ENCODE results near the gene HFM1. TPM values are rescaled to one million over a fixed set of nuclear protein-coding genes. Genes with fewer than 3 reads are reported as not detected.

HFM1 gene
- total RNA-seq, 3 donors from 2014 or later: 0.48 to 4.6 (median 0.73) TPM

DNA sequence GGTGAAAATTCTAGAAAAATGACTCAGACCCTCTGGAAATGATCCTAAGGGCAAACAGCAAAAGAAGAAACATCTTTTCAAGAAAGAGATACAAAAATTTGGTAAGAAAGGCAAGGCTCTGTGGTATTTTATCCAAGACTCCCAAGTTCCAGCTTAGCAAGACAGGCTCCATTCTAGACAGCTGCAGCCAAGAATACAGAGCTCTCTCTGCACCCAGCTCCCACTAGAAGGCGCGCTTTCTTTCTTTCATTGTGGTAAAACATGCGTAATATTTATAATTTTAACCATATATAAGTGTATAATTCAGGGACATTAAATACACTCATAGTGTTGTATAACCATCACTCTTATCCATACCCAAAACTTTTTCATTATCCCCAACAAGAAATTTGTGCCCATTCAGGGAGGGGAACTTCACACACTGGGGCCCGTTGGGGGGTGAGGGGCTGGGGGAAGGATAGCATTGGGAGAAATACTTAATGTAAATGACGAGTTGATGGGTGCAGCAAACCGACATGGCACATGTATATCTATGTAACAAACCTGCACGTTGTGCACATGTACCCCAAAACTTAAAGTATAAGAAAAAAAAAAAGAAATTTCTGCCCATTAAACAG, 2.2 kb upstream of the HFM1 start:
- Histone ChIP-seq H3K36me3 (no peaks in the 10 kb centered on the region), H3K27me3 (no peaks in the 10 kb centered on the region), H3K4me1 (no peaks in the 10 kb centered on the region), H3K27ac (no peak overlapping the region), H3K4me3 (no peak overlapping the region), H3K9me3 (no peaks in the 10 kb centered on the region)
- no peak for TF ChIP-seq POLR2A (IDR thresholded peaks at IDR 0.05)
- no peak for TF ChIP-seq POLR2AphosphoS5 (IDR thresholded peaks at IDR 0.05)
- TF ChIP-seq, protein P1, sequence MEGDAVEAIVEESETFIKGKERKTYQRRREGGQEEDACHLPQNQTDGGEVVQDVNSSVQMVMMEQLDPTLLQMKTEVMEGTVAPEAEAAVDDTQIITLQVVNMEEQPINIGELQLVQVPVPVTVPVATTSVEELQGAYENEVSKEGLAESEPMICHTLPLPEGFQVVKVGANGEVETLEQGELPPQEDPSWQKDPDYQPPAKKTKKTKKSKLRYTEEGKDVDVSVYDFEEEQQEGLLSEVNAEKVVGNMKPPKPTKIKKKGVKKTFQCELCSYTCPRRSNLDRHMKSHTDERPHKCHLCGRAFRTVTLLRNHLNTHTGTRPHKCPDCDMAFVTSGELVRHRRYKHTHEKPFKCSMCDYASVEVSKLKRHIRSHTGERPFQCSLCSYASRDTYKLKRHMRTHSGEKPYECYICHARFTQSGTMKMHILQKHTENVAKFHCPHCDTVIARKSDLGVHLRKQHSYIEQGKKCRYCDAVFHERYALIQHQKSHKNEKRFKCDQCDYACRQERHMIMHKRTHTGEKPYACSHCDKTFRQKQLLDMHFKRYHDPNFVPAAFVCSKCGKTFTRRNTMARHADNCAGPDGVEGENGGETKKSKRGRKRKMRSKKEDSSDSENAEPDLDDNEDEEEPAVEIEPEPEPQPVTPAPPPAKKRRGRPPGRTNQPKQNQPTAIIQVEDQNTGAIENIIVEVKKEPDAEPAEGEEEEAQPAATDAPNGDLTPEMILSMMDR (IDR thresholded peaks at IDR 0.05): no peak
- intact Hi-C loops (cut with DNase I; ENCODE audit: low total_unique reads): no loop called here
- DNase-seq (ENCODE audit: low spot score in 2 of 2): no peak

DNA sequence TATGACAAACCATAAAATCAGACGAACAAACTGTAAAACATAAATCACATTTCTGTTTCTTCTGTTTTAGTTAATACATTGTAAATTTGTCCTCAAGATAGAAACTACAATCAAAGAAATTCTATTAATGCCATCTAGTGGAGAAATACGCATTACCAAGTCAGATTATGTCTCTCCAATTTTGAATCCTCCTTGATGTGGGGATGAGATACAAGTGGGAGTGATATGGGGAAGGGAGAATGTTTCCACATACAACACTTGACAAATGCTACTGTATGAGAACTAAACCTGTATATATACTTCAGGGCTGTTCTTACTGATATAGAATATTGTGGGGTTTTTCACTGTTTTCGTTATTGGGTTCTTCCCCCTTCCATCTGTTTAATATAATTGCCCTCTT, 2.6 kb downstream of the HFM1 start:
- no peak for DNase-seq (ENCODE audit: low spot score in 2 of 2)
- Histone ChIP-seq H3K27ac (no peak overlapping the region), H3K4me3 (no peak overlapping the region), H3K4me1 (no peaks in the 10 kb centered on the region), H3K27me3 (no peaks in the 10 kb centered on the region), H3K9me3 (no peaks in the 10 kb centered on the region), H3K36me3 (no peaks in the 10 kb centered on the region)
- TF ChIP-seq, protein P1 (IDR thresholded peaks at IDR 0.05): no peak
- TF ChIP-seq POLR2AphosphoS5 (IDR thresholded peaks at IDR 0.05) (no peak), POLR2A (IDR thresholded peaks at IDR 0.05) (no peak)
- intact Hi-C loops (cut with DNase I; ENCODE audit: low total_unique reads): no loop called here

DNA sequence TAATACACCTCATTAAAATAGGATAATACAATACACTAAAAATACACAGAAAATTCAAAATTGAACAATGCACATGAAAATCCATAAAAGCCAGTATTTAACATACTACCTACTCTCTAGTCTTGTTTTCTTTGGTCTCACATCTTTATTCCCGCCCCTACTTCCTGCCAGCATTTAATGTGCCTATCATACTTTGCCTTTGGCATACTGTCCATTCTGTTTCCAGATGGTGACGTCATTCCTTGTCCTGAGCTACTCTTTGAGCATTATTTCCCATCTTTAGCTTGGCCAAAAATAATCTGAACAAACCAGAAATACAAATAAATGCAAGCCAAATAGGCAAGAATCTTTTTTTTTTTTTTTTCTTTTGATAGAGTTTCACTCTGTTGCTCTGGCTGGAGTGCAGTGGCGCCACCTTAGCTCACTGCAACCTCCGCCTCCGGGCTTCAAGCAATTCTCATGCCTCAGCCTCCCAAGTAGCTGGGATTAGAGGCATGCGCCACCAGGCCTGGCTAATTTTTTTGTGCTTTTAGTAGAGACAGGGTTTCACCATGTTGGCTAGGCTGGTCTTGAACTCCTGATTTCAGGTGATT, 4.4 kb downstream of the HFM1 start:
- H3K4me1 ChIP-seq: no peaks in the 10 kb centered on the region
- intact Hi-C loops (cut with DNase I; ENCODE audit: low total_unique reads): no loop called here
- no peaks in the 10 kb centered on the region for H3K27me3 ChIP-seq
- H3K4me3 ChIP-seq: no peak overlapping the region
- H3K27ac ChIP-seq: no peak overlapping the region
- no peak for DNase-seq (ENCODE audit: low spot score in 2 of 2)
- TF ChIP-seq POLR2A (IDR thresholded peaks at IDR 0.05): no peak
- TF ChIP-seq, protein P1 (IDR thresholded peaks at IDR 0.05): no peak
- TF ChIP-seq POLR2AphosphoS5 (IDR thresholded peaks at IDR 0.05): no peak
- no peaks in the 10 kb centered on the region for H3K9me3 ChIP-seq
- no peaks in the 10 kb centered on the region for H3K36me3 ChIP-seq

DNA sequence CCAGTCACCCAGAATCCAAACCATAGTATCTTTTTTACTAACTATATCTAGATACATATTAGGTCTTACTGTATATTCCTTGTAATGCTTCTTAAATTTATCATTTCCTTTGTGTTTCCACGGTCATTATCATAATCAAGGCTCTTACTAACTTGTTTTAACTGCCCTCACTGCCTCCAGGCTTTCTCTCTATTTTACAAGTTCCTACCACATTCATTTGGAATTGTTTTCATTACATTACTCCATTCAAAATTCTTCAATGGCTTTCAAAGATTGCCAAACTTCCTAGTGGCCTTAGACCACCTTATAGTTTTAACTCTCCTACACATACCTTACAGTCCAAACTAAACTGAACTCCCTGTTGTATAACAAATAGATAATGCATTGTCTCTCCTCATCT, 6.3 kb downstream of the HFM1 start:
- H3K27ac ChIP-seq: no peak overlapping the region
- H3K4me1 ChIP-seq: no peaks in the 10 kb centered on the region
- H3K27me3 ChIP-seq: no peaks in the 10 kb centered on the region
- intact Hi-C loops (cut with DNase I; ENCODE audit: low total_unique reads): no loop called here
- DNase-seq (ENCODE audit: low spot score in 2 of 2): no peak
- no peak for TF ChIP-seq POLR2AphosphoS5 (IDR thresholded peaks at IDR 0.05)
- TF ChIP-seq POLR2A (IDR thresholded peaks at IDR 0.05): no peak
- TF ChIP-seq, protein P1 (IDR thresholded peaks at IDR 0.05): no peak
- H3K9me3 ChIP-seq: no peaks in the 10 kb centered on the region
- H3K36me3 ChIP-seq: no peaks in the 10 kb centered on the region
- no peak overlapping the region for H3K4me3 ChIP-seq

DNA sequence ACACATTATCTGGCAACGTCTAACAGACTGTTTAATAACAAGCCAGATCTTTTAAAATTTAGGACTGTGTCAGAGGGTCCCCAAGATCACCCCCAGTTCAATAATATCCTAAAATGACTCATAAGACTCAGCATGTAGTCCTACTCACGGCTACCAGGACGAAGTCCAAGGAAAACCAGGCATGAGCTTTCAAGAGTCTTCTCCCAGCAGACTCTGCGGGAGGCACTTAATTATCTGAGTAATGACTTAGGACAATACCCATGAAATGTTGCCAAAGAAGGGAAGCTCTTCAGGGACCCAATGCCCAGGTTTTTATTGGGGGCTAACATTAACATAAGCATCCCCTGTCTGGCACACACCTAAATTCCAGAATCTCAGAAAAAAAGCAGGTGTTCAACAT, 7.0 kb downstream of the HFM1 start:
- no peak for DNase-seq (ENCODE audit: low spot score in 2 of 2)
- no peak overlapping the region for H3K27ac ChIP-seq
- TF ChIP-seq POLR2A (IDR thresholded peaks at IDR 0.05) (no peak), POLR2AphosphoS5 (IDR thresholded peaks at IDR 0.05) (no peak)
- TF ChIP-seq, protein P1 (IDR thresholded peaks at IDR 0.05): no peak
- no peak overlapping the region for H3K4me3 ChIP-seq
- H3K36me3 ChIP-seq: no peaks in the 10 kb centered on the region
- no peaks in the 10 kb centered on the region for H3K9me3 ChIP-seq
- no peaks in the 10 kb centered on the region for H3K4me1 ChIP-seq
- intact Hi-C loops (cut with DNase I; ENCODE audit: low total_unique reads): no loop called here
- no peaks in the 10 kb centered on the region for H3K27me3 ChIP-seq

Measured in breast epithelium (tissue), 4 donors.